OCI-LY7 (cell line): ENCODE measurements around the gene GLCCI1. TPM values are rescaled to one million over a fixed set of nuclear protein-coding genes. Genes with fewer than 3 reads are reported as not detected.
A peak's percentile ranks its signal among the peaks of the same experiment; 100 is the strongest.

ENCODE experiments used
- BruUV-seq: library from RNA; stranded (reverse); fragments of 400-500 nt; replicated peaks from 2 replicates; lab custom pipeline; 2021; lab: Mats Ljungman, UMichigan
- CTCF ChIA-PET: fragments of 300-600 bp; sonication (Branson Sonifier 250); formaldehyde crosslinking; loops from one replicate; lab custom pipeline; 2022; ENCODE audit warnings: antibody characterized with exemption; ENCODE audit not compliant: unreplicated experiment; lab: Charles Lee
- POLR2A ChIA-PET: fragments of 300-600 bp; sonication (Branson Sonifier 250); formaldehyde crosslinking; loops from one replicate; lab custom pipeline; 2022; ENCODE audit warnings: antibody characterized with exemption; lab: Charles Lee
- DNase-seq: peaks from one replicate; pipeline ENCODE4 v3.0.0-alpha.2; 2015; ENCODE audit warnings: low spot score
- H2AFZ ChIP-seq: fragments of 200-600 bp; sonication (generic), shearing (Covaris generic); 2 replicates; pipeline ENCODE4 v1.6.1; 2014; ENCODE audit warnings: mild to moderate bottlenecking, antibody characterized with exemption, low read length, moderate library complexity
- H3K27ac ChIP-seq: fragments of 200-600 bp; sonication (generic); 2 replicates; pipeline ENCODE4 v1.5.1; 2014; ENCODE audit warnings: mixed run types, low read depth, mild to moderate bottlenecking, moderate library complexity, low read length, inconsistent platforms; ENCODE audit not compliant: poor library complexity, severe bottlenecking
- H3K36me3 ChIP-seq: fragments of 200-600 bp; sonication (generic); 2 replicates; pipeline ENCODE4 v1.6.1; 2014; ENCODE audit warnings: mild to moderate bottlenecking, antibody characterized with exemption, low read length, moderate library complexity, mixed read lengths; ENCODE audit not compliant: insufficient read depth
- H3K4me1 ChIP-seq: fragments of 200-600 bp; sonication (generic); 2 replicates; pipeline ENCODE4 v1.5.1; 2014; ENCODE audit warnings: mild to moderate bottlenecking, low read length; ENCODE audit not compliant: insufficient read depth, poor library complexity, severe bottlenecking
- H3K4me2 ChIP-seq: fragments of 200-600 bp; sonication (generic); 2 replicates; pipeline ENCODE4 v1.6.1; 2014; ENCODE audit warnings: mild to moderate bottlenecking, low read length
- H3K4me3 ChIP-seq: fragments of 200-600 bp; sonication (generic); 2 replicates; pipeline ENCODE4 v1.5.1; 2014; ENCODE audit warnings: mild to moderate bottlenecking, low read depth, low read length; ENCODE audit not compliant: poor library complexity, severe bottlenecking
- H3K79me2 ChIP-seq: fragments of 200-600 bp; sonication (generic); 2 replicates; pipeline ENCODE4 v1.6.1; 2016; ENCODE audit warnings: low read depth, mild to moderate bottlenecking, low read length, moderate library complexity, mixed read lengths; ENCODE audit not compliant: insufficient read depth
- H3K9me2 ChIP-seq: fragments of 200-600 bp; sonication (generic); 2 replicates; pipeline ENCODE4 v1.6.1; 2016; ENCODE audit warnings: mild to moderate bottlenecking, low read length, mixed read lengths; ENCODE audit not compliant: insufficient read depth
- H3K9me3 ChIP-seq: fragments of 200-600 bp; sonication (generic); 2 replicates; pipeline ENCODE4 v1.6.1; 2014; ENCODE audit warnings: mild to moderate bottlenecking, mixed run types, low read length, mixed read lengths
- H4K20me1 ChIP-seq: fragments of 200-600 bp; sonication (generic); 2 replicates; pipeline ENCODE4 v1.6.1; 2014; ENCODE audit warnings: mild to moderate bottlenecking, antibody characterized with exemption, low read length, moderate library complexity, mixed read lengths; ENCODE audit not compliant: insufficient read depth
- CTCF ChIP-seq: fragments of 200-600 bp; sonication (generic); conservative IDR thresholded peaks from 2 replicates; pipeline ENCODE4 v1.5.1; 2014; ENCODE audit warnings: mild to moderate bottlenecking, antibody characterized with exemption, low read length, moderate library complexity, mixed read lengths
- EZH2phosphoT487 ChIP-seq: fragments of 200-600 bp; sonication (generic); IDR thresholded peaks from 2 replicates; pipeline ENCODE4 v1.6.1; 2018; ENCODE audit warnings: low read depth, borderline replicate concordance, mild to moderate bottlenecking, mixed run types, antibody characterized with exemption, low read length, moderate library complexity, mixed read lengths
- intact Hi-C: fragments of 100-400 bp; cut with micrococcal nuclease; formaldehyde crosslinking; loops from one replicate; pipeline ENCODE4 v1.10.0; 2022; ENCODE audit not compliant: unreplicated experiment
- total RNA-seq, 2 experiments: library from RNA; depleted of rRNA in 1 of 2; stranded (reverse); fragments of >200 nt in 1 of 2; shearing (Covaris generic) in 1 of 2; gene quantifications; 2 replicates each; pipeline ENCODE4 v1.2.3, GENCODE V29; 2014 to 2022

Gene GLCCI1
- total RNA-seq, 2 experiments from 2014 or later, result 21.3 to 85.6 TPM

GRCh38 chr7:8114175-8114574, 145.6 kb downstream of the GLCCI1 start:
- Histone ChIP-seq H3K79me2 (no peaks in the 10 kb centered on the region), H3K4me1 (peaks cover 24% of the 10 kb centered on the region), H3K4me3 (no peak overlapping the region), H3K9me3 (peaks cover 5% of the 10 kb centered on the region; the same call in 1 of the 2 replicates), H4K20me1 (no peaks in the 10 kb centered on the region), H2AFZ (peak overlapping the region; percentile 3; the same call in 1 of the 2 replicates), H3K27ac (no peak overlapping the region), H3K4me2 (peak overlapping the region; percentile 2; the same call in 1 of the 2 replicates), H3K9me2 (no peaks in the 10 kb centered on the region), H3K36me3 (no peaks in the 10 kb centered on the region)
- DNase-seq, result no peak
- no peak for TF ChIP-seq CTCF
- TF ChIP-seq EZH2phosphoT487, result no peak
- POLR2A ChIA-PET, result interaction anchor here (0.8 kb wide), 1 partner anchor 413 kb away, joined by 3 read pairs; no protein-coding TSS in a partner anchor
- BruUV-seq, result no TSS peak
- CTCF ChIA-PET, result no interaction called here
- intact Hi-C loops, result no loop called here

- peak; percentile 54 for DNase-seq
- Histone ChIP-seq H3K9me2 (no peaks in the 10 kb centered on the region), H3K4me3 (no peak overlapping the region), H4K20me1 (no peaks in the 10 kb centered on the region), H3K9me3 (peaks cover 5% of the 10 kb centered on the region; the same call in 1 of the 2 replicates), H2AFZ (peak overlapping the region; percentile 35), H3K36me3 (no peaks in the 10 kb centered on the region), H3K4me1 (peaks cover 24% of the 10 kb centered on the region), H3K4me2 (peak overlapping the region; percentile 20), H3K27ac (peak overlapping the region; percentile 12), H3K79me2 (no peaks in the 10 kb centered on the region)
- TF ChIP-seq CTCF, result no peak
- no peak for TF ChIP-seq EZH2phosphoT487
- BruUV-seq, result no TSS peak
- intact Hi-C loops, result no loop called here
- CTCF ChIA-PET, result interaction anchor here (0.5 kb wide), 1 partner anchor 52 kb away, joined by 3 read pairs; no protein-coding TSS in a partner anchor
- POLR2A ChIA-PET, result interaction anchor here (0.6 to 1.1 kb wide), 2 partner anchors 13 to 19 kb away, joined by 3 to 4 read pairs; no protein-coding TSS in a partner anchor
Measured at GRCh38 chr7:8115547-8116402, 147.2 kb downstream of the GLCCI1 start.
